Breast epithelium (tissue), 3 donors: ENCODE data around the gene CAPZA2.

Experiments
- CTCF ChIP-seq, 3 donors: fragments of 450-650 bp; IDR thresholded peaks; one replicate each; pipeline ENCODE4 v1.5.1; 2016 to 2017; ENCODE audit warnings: antibody characterized with exemption in 3 of 3, mild to moderate bottlenecking in 3 of 3, moderate library complexity in 3 of 3
- POLR2A ChIP-seq: fragments of 450-650 bp; IDR thresholded peaks from one replicate; pipeline ENCODE4 v1.6.1; 2016; ENCODE audit warnings: antibody characterized with exemption, mild to moderate bottlenecking, moderate library complexity
- POLR2AphosphoS5 ChIP-seq, 3 donors: sonication (generic); formaldehyde crosslinking; IDR thresholded peaks; one replicate each; pipeline ENCODE4 v1.6.1; 2017; ENCODE audit warnings: antibody characterized with exemption in 3 of 3

GRCh38 chr7:116948934-116949333, 86.5 kb downstream of the CAPZA2 start:
- TF ChIP-seq POLR2AphosphoS5 (IDR thresholded peaks at IDR 0.05): no peak
- TF ChIP-seq CTCF (IDR thresholded peaks at IDR 0.05): no peak
- no peak for TF ChIP-seq POLR2A
